Thoracic aorta (tissue), 2 donors: ENCODE data around the gene BLNK. TPM values are rescaled to one million over a fixed set of nuclear protein-coding genes. Genes with fewer than 3 reads are reported as not detected.

Experiments used
- ATAC-seq: fragments of 150-250 bp; one replicate; pipeline ENCODE4 v1.8.0; 2017; ENCODE audit warnings: low read depth; ENCODE audit not compliant: insufficient number of reproducible peaks, low FRiP score
- DNase-seq: peaks from one replicate; pipeline ENCODE4 v3.0.0-alpha.2; 2020; ENCODE audit warnings: low spot score
- H3K27ac ChIP-seq, 2 donors: fragments of 200-600 bp; sonication (generic); 1 replicate in 1 of 2; 2 replicates in 1 of 2; pipeline ENCODE4 v1.5.1; 2016; ENCODE audit warnings: mild to moderate bottlenecking in 2 of 2, moderate library complexity in 2 of 2
- H3K27me3 ChIP-seq: fragments of 200-600 bp; sonication (generic); replicated peaks from 2 replicates; pipeline ENCODE4 v1.6.0; 2016; ENCODE audit warnings: mild to moderate bottlenecking; ENCODE audit not compliant: insufficient read depth
- H3K36me3 ChIP-seq: fragments of 200-600 bp; sonication (generic); one replicate; pipeline ENCODE4 v1.5.1; 2016
- H3K4me1 ChIP-seq, 2 donors: fragments of 200-600 bp; sonication (generic); 1 replicate in 1 of 2; 2 replicates in 1 of 2; pipeline versions ENCODE4 v1.5.1 to v1.6.0; 2016; ENCODE audit warnings: low read depth in 2 of 2, mild to moderate bottlenecking in 1 of 2; ENCODE audit not compliant: control insufficient read depth in 1 of 2
- H3K4me3 ChIP-seq: fragments of 200-600 bp; sonication (generic); 2 replicates; pipeline ENCODE4 v1.5.1; 2016; ENCODE audit warnings: mild to moderate bottlenecking
- H3K9me3 ChIP-seq: fragments of 200-600 bp; sonication (generic); 2 replicates; pipeline ENCODE4 v1.5.1; 2016
- CTCF ChIP-seq: fragments of 200-600 bp; sonication (generic); IDR thresholded peaks from one replicate; pipeline ENCODE4 v1.5.1; 2019; ENCODE audit warnings: antibody characterized with exemption
- total RNA-seq, 2 donors: library from RNA; depleted of rRNA; stranded (reverse); fragments of >200 nt; gene quantifications; one replicate each; pipeline versions ENCODE4 v1.1.0 to v1.2.3, GENCODE V29; 2016

Gene BLNK
- 1 to 10 TPM; 1.3 to 6.9 TPM for total RNA-seq

GRCh38 chr10:96271016-96271815 lies at the start of gene BLNK:
BLNK (minus strand) TSS chr10:96271569; CDS start chr10:96271398, 171 bp downstream.
- peaks cover 6 to 44% of the 10 kb centered on the region in 2 donors for H3K4me1 ChIP-seq
- H3K27me3 ChIP-seq, result no peaks in the 10 kb centered on the region
- no peaks in the 10 kb centered on the region for H3K36me3 ChIP-seq
- DNase-seq (peak; percentile 62), ATAC-seq (peak; percentile 84)
- TF ChIP-seq CTCF, result no peak
- H3K9me3 ChIP-seq, result no peaks in the 10 kb centered on the region
- H3K4me3 ChIP-seq, result peak within 1 kb of the TSS; percentile 64
- peak within 1 kb of the TSS; percentile 78 for H3K27ac ChIP-seq

GRCh38 chr10:96319754-96320474 lies 48.5 kb upstream of the BLNK start:
- ATAC-seq, result no peak
- no peak for TF ChIP-seq CTCF

GRCh38 chr10:96317067-96317833 lies 45.9 kb upstream of the BLNK start:
- no peak overlapping the region for H3K4me3 ChIP-seq
- no peak for DNase-seq
- no peaks in the 10 kb centered on the region for H3K36me3 ChIP-seq
- TF ChIP-seq CTCF, result no peak
- no peak overlapping the region for H3K27ac ChIP-seq
- no peaks in the 10 kb centered on the region for H3K4me1 ChIP-seq
- H3K27me3 ChIP-seq, result no peaks in the 10 kb centered on the region
- ATAC-seq, result no peak
- no peaks in the 10 kb centered on the region for H3K9me3 ChIP-seq

More at GRCh38 chr10:96319754-96320474, 48.5 kb upstream of the BLNK start:
- Histone ChIP-seq H3K36me3 (no peaks in the 10 kb centered on the region), H3K27ac (no peak overlapping the region), H3K9me3 (no peaks in the 10 kb centered on the region), H3K4me3 (no peak overlapping the region), H3K27me3 (no peaks in the 10 kb centered on the region), H3K4me1 (no peaks in the 10 kb centered on the region)
- no peak for DNase-seq

- Histone ChIP-seq H3K36me3 (no peaks in the 10 kb centered on the region), H3K4me1 (peaks cover 8 to 17% of the 10 kb centered on the region in 2 donors), H3K27ac (no peak overlapping the region), H3K4me3 (no peak overlapping the region), H3K9me3 (no peaks in the 10 kb centered on the region), H3K27me3 (no peaks in the 10 kb centered on the region)
- DNase-seq (no peak), ATAC-seq (no peak)
- no peak for TF ChIP-seq CTCF
Observed at GRCh38 chr10:96313344-96313743, 42.0 kb upstream of the BLNK start.
